HG02973 (cell line): ENCODE results near the gene BCL2L13.

Experiments used
- ATAC-seq: cut with Tn5 transposase; IDR thresholded peaks from one replicate; pipeline ENCODE4 v1.9.1; 2021; ENCODE audit warnings: moderate library complexity; ENCODE audit not compliant: unreplicated experiment

BCL2L13 gene, protein sequence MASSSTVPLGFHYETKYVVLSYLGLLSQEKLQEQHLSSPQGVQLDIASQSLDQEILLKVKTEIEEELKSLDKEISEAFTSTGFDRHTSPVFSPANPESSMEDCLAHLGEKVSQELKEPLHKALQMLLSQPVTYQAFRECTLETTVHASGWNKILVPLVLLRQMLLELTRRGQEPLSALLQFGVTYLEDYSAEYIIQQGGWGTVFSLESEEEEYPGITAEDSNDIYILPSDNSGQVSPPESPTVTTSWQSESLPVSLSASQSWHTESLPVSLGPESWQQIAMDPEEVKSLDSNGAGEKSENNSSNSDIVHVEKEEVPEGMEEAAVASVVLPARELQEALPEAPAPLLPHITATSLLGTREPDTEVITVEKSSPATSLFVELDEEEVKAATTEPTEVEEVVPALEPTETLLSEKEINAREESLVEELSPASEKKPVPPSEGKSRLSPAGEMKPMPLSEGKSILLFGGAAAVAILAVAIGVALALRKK

DNA sequence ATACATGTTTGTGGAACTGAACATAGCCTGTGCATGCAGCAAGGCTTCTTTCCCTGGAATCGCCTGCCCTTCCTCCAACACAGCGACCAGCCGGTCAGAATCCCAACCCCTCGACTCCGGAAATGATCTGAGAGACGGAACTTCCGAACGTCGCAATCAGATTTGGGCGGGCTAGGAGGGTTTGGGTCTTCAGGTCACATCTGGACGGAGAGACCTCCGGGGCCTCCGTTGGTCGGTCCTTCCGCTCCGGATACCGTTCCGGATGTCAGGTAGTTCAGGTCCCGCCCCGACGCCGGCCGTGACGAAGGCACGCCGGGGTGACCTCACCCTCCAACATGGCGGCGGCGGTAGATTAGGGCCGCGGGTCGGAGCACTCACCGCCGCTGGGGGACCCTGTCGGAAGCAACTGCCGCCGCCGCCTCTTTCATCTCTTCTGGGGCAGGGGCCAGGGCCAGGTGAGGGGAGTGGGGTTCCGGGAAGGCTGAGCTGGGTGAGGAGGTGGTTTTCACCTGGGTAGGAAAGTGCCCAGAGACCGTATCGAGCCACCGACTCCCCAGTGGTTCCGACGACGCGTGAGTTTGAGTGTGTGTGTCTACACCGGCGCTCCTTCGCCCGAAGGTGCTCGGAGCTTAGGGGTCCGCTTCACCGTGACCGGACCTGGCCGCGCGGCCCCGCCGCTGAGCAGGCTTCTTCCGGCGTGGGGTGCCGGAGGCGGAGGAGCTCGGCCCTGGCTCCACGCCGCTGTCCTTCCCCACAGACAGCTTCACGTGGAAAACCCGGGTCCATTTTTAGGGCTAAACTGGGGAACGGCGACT lies at the start of gene BCL2L13:
BCL2L13 (plus strand) TSS at position 326 of the 815 bp plus-strand sequence. CDS start 16,955 bp downstream, outside the sequence.
- peak; percentile 89 for ATAC-seq

DNA sequence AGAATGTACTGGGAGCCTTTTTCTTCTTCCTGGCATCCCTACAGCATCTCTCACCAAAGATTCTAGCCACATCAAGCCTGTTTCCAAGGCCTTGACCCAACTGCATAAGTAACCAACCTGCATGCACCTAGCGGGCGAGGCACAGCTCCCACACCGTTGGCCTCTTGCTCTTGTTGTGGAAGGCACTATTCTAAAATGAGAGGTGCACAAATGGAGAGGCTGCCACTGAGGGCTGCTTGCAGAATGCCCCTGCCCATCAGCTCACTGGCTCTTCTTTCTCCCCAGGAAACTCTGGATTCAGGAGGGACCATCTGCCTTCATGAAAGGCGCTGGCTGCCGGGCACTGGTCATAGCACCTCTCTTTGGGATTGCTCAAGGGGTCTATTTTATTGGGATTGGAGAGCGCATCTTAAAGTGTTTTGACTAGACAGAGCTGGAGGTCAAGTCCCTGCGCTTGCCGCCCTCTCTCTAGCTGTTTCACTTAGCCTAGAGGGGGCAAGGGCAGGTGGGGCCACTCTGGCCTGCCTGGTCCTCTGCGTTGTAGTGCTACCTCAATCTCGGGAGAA lies 48.7 kb upstream of the BCL2L13 start:
- no peak for ATAC-seq

DNA sequence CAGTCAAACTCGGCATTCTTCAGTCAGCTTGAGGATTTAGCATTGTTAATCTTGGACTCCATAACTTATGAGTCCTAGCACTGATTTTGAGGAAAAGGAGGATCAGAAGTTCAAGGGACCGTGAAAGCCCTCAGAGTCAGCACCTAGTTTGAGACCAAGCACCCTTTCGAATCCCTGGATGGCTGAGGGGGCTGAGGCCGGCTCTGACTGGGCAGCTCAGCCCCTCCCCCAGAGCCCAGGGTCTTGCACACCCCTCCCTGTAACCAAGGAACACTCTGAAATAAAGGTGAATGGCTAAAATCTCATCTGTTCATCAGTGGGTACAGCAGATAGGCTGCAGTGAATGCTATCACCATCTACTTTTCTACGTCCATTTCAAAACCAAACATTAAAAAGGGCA lies 48.0 kb upstream of the BCL2L13 start:
- ATAC-seq = no peak

DNA sequence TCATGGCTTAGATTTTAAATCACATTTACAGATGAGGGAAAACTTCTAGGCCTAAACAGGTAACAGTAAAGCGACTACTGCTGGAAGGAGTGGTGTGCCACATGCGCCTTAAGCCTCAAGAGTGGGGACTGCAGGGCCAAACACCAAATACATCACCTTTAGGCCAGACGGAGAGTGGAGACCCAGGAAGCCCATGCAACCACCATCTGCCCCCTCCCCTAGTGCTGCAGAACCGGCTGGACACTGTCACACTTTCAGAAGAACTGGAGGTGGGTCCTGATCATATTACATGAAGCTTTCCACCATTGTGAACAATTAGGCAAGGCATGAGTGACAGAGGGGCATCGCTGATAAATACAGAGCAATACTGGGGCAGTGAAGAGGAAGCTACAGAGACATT lies 46.4 kb upstream of the BCL2L13 start:
- ATAC-seq = no peak

DNA sequence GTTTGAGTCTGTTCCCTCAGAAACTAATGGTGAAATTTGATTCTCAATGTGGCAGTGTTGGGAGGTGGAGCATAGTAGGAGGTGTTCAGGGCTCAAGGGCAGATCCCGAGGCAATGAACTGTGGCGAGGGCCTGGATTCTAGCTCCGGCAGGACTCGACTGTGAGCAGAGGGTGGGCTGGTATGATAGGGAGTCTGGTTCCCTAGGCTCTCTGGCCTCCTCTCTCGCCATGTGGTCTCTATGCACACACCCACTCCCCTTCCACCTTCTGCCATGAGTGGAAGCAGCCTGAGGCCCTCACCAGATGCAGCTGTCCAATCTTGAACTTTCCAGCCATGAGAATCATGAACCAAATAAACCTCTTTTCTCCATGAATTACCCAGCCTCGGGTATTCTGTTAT lies 42.3 kb upstream of the BCL2L13 start:
- no peak for ATAC-seq

DNA sequence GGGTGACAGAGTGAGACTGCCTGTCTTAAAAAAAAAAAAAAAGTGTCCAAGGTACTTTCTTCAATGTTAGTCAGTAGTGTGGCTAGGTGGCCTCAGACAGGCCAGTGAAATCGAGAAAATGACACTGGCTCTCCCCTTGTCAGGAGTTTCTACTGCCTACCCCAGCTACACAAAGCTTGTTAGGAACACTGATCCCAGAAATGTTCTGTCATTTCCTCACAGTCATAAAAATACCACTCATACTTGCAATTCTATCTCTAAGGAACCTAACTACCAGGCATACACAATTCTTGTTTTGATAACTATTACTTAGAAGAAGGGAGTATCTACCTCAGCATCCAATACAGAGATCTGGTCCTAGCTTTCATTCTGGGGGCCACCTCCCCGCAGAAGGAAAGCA lies 41.3 kb upstream of the BCL2L13 start:
- ATAC-seq = no peak

DNA sequence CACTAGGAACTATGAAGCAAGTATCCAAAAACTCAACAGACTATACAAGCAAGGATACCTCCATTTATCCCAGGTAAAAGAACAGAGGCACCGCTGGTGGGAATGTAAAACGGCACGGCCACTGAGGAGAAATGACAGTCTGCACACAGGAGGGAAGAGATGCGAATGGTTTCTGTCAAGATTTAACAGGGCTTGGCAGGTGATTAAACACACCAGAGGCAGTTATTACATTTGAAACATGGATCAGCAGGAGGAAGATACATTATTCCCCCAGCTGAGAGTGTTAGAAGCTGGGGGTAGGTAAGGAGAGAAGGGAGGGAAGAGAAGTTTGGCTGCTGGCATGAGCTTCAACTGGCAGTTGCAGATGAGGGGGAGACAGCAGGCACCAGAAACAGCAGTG lies 40.2 kb upstream of the BCL2L13 start:
- ATAC-seq = no peak

DNA sequence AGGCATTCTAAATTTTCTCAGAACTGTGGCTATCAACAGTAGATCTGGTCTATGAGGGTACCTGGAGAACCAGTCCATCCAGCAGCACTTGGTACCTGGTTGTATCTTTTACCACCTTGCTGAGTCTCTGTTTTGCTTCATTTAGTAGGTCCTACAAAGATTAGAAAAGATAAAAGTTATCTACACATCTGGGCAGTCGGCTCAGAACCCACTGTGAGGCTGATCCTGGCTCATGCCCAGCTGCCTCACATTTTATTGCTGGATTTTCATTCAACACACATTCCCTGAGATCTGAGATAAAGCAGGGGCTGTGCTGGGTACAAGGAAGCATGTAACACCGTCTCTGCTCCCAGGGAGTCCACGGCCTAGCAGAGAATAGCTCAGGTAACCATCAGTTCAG lies 37.5 kb upstream of the BCL2L13 start:
- no peak for ATAC-seq

DNA sequence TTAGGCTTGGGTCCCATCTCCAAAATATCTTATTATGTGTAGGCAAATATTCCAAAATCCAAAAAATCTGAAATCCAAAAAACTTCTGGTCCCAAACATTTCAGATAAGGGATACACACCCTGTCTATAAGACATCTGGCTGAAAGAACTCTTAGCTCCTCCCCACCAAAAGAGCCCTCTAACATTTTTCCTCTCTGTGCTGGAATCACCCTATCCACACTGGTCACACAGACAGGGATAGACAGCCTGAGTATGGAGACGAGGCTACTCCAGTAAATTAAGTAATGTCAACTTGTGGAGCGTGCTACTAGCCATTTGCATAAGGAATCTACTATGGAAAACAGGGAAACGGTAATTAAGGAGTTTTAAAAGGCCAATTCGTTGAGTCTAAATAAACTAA lies 34.9 kb upstream of the BCL2L13 start:
- no peak for ATAC-seq

DNA sequence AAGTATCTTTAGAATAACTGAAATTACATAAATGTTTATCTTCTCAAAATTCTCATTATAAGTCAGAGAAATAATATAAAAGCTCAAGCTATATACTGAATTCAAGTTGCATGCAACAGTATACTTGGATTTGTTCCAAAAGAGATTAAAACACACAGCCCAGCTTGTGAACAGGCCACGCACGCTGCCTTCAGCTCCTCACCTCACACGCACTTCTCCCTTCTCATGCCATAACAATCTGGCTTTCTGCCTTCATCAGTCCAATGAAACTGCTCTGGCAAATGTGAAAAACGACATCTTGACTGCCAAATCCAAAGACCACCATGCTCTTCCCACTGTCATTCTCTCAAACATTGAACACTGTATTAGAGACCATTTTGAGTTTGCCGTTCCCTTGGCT lies 32.1 kb upstream of the BCL2L13 start:
- no peak for ATAC-seq

DNA sequence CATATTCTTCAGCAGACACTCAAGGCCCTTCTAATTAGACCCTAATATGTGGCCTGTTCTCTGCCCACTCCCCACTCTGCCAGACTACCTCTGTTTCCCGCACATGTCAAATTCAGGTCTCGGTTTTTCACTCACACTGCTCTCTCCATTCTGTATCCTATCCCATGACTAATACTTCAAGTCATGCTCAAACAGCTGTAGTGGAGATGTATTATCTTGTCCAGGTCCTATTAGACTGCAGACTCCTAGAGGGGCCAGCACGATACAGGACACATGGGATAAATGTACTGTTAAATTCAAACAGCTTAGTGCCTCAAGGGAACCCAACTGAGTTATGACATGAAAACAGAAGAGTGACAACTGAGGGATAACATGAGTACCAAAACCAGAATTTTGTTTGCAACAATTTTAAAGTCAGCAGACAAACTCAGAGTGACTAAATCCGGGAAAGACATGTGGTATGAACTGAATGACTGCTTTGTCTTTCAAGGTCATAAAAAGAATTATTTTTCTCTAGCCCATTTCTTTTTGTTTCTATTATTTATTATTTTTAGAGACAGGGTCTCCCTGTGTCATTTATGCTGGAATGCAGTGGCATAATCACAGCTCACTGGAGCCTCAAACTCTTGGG lies 30.6 kb upstream of the BCL2L13 start:
- no peak for ATAC-seq

DNA sequence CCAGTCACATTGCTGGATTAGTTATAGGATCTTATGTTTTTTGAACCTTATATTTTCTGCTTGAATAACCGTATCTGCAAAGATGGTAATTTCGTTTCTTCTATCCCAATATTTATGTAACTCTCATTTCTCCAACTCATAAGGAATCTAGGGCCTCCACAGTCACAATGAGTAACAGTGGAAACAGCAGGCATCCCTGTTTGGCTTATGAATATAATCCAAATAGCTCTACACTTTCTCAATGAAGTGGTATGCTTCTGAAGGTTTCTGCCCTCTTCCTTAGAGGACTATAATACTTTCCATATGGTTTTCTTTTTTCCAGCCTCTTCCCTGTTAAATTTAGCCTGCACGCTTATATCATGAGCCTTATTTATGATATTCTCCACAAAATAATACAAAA lies 26.5 kb upstream of the BCL2L13 start:
- no peak for ATAC-seq

DNA sequence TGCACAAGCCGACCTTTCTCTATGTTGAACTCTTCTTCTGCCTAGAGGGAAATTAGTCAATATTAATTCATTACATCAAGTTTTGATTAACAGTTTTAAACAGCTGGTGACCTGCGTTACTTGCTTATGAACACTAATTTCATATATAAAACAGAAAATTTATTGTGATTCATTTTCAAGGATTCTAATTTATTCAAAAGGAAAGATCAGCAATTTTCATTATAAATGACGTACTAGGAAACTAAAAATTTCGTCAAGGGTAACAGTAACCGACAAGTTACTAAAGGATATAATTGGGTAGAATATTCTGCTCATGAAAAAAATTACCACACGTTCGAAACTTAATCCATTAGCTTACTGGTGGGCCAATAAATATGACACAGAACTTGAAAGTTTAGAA lies 25.3 kb upstream of the BCL2L13 start:
- no peak for ATAC-seq

DNA sequence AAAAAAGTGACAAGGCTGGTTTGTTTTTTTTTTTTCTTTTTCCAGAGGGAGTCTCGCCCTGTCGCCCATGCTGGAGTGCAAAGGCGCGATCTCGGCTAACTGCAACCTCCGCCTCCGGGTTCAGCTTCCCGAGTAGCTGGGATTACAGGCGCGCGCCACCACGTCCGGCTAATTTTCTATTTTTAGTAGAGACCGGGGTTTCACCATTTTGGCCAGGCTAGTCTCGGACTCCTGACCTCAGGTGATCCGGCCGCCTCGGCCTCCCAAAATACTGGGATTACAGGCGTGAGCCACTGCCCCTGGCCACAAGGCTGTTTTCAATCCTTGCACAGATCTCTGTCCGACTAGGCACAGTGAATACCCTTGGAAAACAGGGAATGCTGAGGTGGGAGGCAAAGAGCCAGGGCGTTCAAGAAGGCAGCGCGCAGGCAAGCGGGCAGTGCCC lies 10.6 kb upstream of the BCL2L13 start:
- ATAC-seq = peak; percentile 13

DNA sequence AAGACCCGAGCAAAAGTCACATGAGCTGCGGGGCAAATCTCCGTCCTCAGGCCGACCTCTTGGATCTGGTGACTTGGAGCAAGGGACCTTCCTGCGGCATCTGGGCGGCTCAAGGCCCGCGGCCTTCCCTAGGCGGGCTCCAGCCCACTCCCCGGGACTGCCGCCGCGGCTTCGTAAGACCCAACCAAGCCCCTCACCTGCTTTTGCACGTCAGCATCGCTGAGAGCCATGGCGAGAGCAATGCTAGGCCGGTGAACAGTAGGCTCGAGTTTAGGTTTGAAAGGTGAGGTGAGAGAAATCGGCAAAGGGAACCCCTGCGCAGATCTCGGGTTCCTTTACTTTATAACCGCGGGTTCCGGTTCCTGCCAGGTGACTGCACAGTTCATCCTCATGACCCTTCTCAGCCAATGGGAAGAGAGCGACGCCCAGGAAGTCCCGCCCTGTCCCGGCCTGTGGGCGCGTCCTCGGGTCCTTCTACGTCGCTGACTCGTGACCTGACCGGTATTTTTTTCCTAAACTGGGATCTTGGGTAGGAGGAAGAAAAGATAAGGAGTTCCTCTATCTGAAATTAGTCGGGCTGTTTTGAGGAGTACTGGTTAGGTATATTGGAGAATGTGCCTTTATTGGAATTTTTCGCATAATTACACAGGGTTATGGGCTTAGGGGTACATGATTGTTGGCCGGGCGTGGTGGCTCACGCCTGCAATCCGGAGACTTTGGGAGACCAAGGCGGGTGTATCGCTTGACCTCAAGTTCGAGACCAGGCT lies 10.0 kb upstream of the BCL2L13 start, which contains the start of gene ATP6V1E1:
ATP6V1E1 (minus strand) TSS at position 344 of the 767 bp plus-strand sequence; CDS start at position 230, 114 bp downstream.
- ATAC-seq = peak; percentile 97

DNA sequence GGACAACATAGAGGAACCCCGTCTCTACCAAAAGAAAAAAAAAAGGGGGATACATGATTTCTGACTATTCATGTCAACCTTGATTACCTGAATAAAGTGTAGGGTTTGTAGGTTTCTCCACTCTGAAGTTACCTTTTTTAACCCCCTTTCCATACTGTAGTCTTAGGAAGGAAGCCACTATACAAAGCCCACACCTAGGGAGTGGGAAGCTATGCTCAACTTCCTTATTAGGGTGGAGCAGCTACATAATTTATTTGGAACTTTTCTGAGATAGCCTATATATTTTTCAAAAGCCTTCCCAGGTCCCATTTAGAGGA lies 9.4 kb upstream of the BCL2L13 start:
- ATAC-seq = no peak

DNA sequence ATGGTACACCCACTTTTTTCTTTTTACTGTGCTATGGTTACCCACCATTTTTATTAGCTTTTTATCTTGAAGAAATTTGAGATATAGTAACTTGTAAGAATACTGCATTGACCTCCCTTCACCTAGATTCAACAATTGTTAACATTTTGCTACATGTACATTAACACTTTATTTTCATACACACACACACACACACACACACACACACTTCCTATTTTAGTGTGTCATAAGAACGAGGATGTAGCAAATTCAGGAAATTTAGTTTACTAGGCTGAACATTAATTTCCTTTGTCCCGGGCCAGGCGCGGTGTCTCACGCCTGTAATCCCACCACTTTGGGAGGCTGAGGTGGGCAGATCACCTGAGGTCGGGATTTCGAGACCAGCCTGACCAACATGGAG lies 8.9 kb upstream of the BCL2L13 start:
- no peak for ATAC-seq

DNA sequence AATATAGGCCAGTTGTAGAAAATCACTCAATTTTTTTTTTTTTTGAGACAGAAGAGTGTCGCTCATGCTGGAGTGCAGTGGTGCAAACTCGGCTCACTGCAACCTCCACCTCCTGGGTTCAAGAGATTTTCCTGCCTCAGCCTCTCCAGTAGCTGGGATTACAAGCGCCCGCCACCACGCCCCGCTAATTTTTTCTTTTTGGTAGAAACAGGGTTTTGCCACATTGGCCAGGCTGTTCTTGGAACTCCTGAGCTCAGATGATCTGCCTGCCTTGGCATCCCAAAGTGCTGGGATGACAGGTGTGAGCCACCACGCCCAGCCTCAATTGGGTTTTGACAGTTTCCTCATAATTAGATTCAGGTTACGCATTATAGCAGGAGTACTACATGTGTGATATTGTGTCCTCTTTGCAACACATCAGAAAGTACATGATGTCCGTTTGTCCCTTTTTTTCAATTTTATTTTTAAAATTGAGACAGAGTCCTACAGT lies 7.4 kb upstream of the BCL2L13 start:
- ATAC-seq = no peak

DNA sequence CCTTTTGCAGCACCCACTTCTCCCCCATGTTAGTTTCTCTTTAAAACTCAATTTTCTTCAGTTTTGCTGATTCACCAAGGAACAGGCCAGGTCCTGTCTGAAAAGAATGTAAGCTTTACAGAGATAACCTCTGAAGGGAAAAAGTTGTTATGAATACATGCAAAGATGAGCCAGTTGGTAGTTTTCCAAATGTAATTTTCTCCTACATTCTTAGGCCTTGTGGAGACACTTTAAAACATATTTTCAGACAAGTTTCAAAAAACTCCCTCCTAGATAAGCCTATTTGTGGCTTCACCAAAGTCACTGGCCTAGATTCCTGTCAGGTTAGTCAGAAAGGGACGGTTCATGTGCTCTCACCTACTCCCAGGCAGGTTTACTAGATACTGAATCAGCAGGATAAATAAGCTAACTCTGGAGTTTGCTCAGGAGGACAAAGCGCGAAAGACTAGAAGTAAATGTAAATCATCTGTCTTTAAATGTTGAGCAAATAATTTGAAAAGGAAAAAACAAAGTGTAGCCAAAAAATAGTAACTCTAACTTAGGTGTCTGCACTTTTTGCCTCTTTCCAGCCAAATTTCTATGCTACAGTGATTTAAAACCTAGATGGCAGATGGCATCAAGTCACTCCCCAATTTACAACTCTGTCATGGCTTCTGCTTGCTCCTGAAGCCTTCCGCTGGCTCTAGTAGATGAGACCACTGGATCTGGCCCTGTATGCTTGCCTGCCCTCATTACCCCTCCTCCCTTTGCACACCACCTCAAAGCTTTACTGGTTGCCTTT lies 5.2 kb upstream of the BCL2L13 start:
- no peak for ATAC-seq

DNA sequence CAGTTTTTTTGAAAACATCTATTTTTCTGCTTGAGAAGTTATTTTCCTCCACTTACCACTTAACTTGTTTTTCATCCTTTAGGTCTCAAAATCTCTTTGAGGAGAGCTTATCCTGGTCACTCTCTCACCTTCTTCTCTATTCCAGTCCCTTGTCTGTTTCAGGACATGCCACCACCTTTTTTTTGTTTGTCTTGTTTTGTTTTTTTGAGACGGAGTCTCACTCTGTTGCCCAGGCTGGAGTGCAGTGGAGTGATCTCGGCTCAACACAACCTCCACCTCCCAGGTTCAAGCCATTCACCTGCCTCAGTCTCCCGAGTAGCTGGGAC lies 4.6 kb upstream of the BCL2L13 start:
- no peak for ATAC-seq
